ENCODE results near the gene ISG15. TPM values are rescaled to one million over a fixed set of nuclear protein-coding genes. Genes with fewer than 3 reads are reported as not detected.

The ISG15 gene
- total and polyA plus RNA-seq, 9 of the 15 experiments (the other 6 are each of a cell fraction or from before 2014, with no cell fraction given) = 0.40 to 58.3 (median 12.2) TPM

DNA sequence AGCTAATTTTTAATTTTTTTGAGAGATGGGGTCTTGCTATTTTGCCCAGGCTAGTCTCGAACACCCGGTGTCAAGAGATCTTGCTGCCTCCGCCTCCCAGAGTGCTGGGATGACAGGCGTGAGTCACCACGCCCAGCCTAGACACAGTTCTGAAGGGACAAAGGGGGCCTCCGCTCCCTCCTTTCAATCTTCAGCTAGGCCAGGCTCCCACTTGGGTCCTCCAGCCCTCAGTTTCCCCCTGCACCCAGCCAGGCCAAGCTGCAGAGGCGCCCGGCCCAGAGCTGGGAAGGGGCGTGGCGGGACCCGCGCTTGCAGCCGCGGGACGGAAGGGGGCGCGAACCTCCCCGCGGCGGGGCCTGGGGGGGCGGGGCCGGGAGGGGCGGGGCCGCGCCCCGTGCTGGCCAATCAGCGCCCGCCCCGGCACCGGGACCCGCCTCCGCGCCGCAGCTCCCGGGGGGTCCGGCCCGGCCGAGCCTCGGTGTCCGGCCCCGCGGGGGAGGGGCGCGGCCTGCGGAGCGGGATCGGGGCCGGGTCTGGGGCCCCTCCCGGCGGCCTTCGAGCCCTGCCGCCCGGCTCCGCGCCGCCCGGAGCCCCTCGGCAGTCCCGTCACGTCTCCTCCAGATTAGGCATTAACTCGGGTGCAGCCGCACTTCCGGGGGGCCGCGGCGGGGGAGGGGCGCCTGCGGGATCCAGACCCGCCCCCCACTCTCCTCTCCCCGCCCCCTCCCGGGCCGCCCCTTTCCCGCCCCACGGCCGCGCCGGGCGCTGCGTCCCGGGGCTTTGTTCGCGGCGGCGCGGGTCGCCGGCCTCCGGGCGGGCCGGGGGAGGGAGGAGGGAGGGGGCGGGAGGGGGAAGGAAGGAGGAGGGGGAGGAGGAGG is 6.1 kb downstream of the ISG15 start (continued):
- TF ChIP-seq SREBF1 (IDR thresholded peaks at IDR 0.05; ENCODE audit: borderline replicate concordance, low read depth, low read length) (no peak), SNIP1 (IDR thresholded peaks at IDR 0.05; ENCODE audit: low read depth) (no peak), JUND (IDR thresholded peaks at IDR 0.05; ENCODE audit: borderline replicate concordance, low read depth, low read length) (no peak), JUND (tag; IDR thresholded peaks at IDR 0.05; ENCODE audit: borderline replicate concordance, low read depth, low read length) (no peak), PRMT5 (CRISPR knock-in tag; IDR thresholded peaks at IDR 0.05) (no peak), TBL1XR1 (IDR thresholded peaks at IDR 0.05; ENCODE audit: low read length in 2 of 2) (no peak), RUNX1 (IDR thresholded peaks at IDR 0.05; ENCODE audit: low read depth) (no peak), HIVEP1 (CRISPR knock-in tag; IDR thresholded peaks at IDR 0.05) (no peak), NCOA4 (IDR thresholded peaks at IDR 0.05; ENCODE audit: partially characterized antibody) (no peak), SP2 (IDR thresholded peaks at IDR 0.05; ENCODE audit: extremely low read depth, low read depth, low read length, poor library complexity, severe bottlenecking) (peak; percentile 7), FOXA1 (IDR thresholded peaks at IDR 0.05; ENCODE audit: borderline replicate concordance) (no peak), GABPB2 (CRISPR knock-in tag; conservative IDR thresholded peaks at IDR 0.05) (no peak), RBM14 (IDR thresholded peaks at IDR 0.05; ENCODE audit: borderline replicate concordance, insufficient read depth, low read depth, low read length) (no peak), TRIM24 (IDR thresholded peaks at IDR 0.05) (no peak), SLC30A9 (CRISPR knock-in tag; IDR thresholded peaks at IDR 0.05) (no peak)
- TF ChIP-seq, protein P1, sequence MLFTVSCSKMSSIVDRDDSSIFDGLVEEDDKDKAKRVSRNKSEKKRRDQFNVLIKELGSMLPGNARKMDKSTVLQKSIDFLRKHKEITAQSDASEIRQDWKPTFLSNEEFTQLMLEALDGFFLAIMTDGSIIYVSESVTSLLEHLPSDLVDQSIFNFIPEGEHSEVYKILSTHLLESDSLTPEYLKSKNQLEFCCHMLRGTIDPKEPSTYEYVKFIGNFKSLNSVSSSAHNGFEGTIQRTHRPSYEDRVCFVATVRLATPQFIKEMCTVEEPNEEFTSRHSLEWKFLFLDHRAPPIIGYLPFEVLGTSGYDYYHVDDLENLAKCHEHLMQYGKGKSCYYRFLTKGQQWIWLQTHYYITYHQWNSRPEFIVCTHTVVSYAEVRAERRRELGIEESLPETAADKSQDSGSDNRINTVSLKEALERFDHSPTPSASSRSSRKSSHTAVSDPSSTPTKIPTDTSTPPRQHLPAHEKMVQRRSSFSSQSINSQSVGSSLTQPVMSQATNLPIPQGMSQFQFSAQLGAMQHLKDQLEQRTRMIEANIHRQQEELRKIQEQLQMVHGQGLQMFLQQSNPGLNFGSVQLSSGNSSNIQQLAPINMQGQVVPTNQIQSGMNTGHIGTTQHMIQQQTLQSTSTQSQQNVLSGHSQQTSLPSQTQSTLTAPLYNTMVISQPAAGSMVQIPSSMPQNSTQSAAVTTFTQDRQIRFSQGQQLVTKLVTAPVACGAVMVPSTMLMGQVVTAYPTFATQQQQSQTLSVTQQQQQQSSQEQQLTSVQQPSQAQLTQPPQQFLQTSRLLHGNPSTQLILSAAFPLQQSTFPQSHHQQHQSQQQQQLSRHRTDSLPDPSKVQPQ (CRISPR knock-in tag; IDR thresholded peaks at IDR 0.05; ENCODE audit: borderline replicate concordance) = no peak
- TF ChIP-seq, protein P2, sequence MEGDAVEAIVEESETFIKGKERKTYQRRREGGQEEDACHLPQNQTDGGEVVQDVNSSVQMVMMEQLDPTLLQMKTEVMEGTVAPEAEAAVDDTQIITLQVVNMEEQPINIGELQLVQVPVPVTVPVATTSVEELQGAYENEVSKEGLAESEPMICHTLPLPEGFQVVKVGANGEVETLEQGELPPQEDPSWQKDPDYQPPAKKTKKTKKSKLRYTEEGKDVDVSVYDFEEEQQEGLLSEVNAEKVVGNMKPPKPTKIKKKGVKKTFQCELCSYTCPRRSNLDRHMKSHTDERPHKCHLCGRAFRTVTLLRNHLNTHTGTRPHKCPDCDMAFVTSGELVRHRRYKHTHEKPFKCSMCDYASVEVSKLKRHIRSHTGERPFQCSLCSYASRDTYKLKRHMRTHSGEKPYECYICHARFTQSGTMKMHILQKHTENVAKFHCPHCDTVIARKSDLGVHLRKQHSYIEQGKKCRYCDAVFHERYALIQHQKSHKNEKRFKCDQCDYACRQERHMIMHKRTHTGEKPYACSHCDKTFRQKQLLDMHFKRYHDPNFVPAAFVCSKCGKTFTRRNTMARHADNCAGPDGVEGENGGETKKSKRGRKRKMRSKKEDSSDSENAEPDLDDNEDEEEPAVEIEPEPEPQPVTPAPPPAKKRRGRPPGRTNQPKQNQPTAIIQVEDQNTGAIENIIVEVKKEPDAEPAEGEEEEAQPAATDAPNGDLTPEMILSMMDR (IDR thresholded peaks at IDR 0.05 in 2 of 3, conservative IDR thresholded peaks at IDR 0.05 in 1 of 3; ENCODE audit: insufficient read depth in 2 of 3, low read depth in 1 of 3, low read length in 3 of 3) = peak; percentile 40 to 74 (median 59); a peak in 4 of 6 replicates
- TF ChIP-seq, protein P3, sequence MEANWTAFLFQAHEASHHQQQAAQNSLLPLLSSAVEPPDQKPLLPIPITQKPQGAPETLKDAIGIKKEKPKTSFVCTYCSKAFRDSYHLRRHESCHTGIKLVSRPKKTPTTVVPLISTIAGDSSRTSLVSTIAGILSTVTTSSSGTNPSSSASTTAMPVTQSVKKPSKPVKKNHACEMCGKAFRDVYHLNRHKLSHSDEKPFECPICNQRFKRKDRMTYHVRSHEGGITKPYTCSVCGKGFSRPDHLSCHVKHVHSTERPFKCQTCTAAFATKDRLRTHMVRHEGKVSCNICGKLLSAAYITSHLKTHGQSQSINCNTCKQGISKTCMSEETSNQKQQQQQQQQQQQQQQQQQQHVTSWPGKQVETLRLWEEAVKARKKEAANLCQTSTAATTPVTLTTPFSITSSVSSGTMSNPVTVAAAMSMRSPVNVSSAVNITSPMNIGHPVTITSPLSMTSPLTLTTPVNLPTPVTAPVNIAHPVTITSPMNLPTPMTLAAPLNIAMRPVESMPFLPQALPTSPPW (CRISPR knock-in tag; IDR thresholded peaks at IDR 0.05) = peak; percentile 95
- TF ChIP-seq, protein P4, sequence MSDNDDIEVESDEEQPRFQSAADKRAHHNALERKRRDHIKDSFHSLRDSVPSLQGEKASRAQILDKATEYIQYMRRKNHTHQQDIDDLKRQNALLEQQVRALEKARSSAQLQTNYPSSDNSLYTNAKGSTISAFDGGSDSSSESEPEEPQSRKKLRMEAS (CRISPR knock-in tag; IDR thresholded peaks at IDR 0.05) = no peak
